HG03064 (cell line): ENCODE results near the gene CLDN12.

ENCODE experiments used
- ATAC-seq: cut with Tn5 transposase; IDR thresholded peaks from one replicate; pipeline ENCODE4 v1.9.1; 2021; ENCODE audit warnings: low read depth; ENCODE audit not compliant: unreplicated experiment

Gene CLDN12

DNA sequence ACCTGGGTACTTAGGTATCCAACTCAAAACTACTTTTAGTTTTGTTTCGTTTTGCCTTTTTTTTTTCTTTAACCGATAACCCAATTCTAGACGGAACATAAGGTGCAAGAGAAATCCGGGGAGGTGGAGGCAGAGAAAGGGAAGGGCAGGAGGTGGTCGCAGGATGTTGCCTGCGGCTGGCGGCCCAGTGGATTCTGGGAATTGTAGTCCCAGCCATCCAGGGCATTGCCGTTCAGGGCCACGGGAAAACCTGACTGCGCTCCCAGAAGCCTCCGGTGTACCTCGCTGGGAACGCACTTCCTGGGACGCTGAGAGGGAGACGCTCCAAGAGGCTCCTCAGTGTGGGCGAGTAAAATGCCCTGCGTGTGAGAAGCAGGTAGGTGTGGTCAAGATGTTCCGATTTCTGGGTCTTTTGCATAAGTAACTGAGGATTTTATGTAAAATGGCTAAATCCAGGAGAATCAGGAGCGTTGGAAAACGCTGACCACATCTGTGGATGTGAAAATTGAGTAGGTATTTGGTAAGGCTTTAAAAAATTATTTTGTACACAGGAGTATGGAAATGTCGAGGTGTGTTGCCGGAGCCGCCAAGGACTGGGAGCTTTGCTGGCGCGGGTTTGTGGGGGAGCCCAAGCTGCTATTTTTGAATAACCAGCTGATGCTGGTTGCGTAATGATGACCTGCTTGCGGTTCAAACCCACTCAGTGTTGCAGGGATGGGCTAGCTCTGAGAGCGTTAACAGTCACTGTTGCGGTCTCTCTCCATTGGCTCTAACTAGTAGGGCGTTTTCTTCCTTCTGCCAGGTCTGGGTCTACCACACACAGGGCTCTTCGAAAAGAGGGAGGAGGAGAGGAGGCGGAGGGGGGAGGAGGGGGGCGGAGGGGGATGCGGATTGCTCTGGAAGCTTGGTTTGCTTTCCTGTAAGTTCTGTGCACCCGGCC lies at the start of gene CLDN12:
TSS of gene CLDN12 (plus strand) at position 288 of the 940 bp plus-strand sequence. CDS start 9,216 bp downstream, outside the sequence.
- peak; percentile 89 for ATAC-seq

- ATAC-seq, result no peak
Observed at GRCh38 chr7:90383422-90383821, 19.8 kb upstream of the CLDN12 start.

GRCh38 chr7:90383861-90384260 lies 19.4 kb upstream of the CLDN12 start:
- ATAC-seq, result no peak

DNA sequence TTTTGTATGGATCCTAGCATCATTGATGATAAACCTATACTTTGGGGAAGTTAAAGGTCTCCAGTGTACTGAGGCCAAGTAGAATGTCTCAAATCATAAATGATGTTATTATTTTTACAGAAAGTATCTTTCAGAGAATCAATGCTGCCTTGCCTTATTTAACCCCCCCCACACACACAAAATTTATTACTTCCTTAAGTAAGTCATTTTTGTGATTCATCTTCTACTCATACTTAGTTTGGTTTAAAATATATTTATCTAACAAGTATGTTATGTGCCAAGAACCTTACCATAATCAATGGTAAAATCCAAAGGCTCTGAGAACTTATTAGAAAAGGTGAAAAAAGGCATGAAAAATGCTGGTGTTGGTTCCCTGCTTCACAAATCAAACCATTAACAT lies 18.8 kb upstream of the CLDN12 start:
- ATAC-seq, result no peak

DNA sequence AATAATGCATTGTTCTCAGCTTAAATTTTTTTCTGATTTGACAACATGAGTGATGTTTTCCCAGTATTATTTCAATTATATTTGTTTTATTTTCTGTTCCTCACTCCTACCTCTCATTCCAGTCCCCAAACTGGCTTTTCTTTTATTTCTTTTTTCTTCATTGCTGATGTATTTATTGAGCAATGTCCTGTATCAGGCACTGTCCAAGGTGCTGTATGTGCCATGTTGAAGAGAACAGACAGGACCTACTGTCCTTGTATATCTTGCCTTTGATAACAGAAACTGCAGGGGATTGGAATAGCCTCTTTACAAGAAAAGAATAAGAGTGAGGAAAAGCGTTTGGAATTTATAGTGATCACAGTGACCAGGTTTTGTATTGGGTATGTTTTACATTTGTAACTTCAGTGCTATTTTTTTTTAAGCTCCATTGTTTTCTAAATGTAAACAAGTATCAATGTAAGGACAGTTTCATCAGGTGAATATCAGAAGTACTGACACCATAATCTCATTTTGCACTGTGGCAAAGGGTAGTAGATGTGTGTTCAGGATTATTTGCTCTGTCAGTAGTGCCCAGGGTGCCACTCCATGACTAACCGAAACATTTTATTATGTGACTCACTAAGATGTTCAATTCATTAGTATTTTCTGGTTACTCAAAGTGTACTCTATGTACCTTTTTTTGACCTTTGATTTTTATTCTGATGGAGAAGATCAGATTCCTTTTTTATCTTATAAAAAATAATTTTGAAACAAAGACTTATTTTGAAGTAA lies 15.6 kb upstream of the CLDN12 start:
- no peak for ATAC-seq

- no peak for ATAC-seq
Observed at GRCh38 chr7:90390926-90391325, 12.3 kb upstream of the CLDN12 start.

DNA sequence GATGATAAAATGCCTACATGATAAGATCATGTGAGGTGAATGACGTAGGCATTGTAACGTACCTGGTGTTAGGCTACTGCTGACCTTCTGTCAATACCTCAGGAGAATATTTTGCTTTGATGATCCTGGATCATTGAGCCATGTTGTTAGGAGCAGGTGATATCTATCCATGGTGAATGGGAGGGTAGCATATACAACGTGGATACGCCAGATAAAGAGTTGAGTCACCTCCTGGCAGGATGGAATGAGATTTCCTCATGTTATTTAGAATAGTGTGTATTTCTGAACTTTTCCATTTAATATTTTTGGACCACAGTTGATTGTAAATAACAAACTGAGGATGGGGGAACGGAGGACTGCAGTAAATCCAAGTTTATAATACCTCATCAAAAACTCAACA lies 11.8 kb upstream of the CLDN12 start:
- ATAC-seq, result no peak

DNA sequence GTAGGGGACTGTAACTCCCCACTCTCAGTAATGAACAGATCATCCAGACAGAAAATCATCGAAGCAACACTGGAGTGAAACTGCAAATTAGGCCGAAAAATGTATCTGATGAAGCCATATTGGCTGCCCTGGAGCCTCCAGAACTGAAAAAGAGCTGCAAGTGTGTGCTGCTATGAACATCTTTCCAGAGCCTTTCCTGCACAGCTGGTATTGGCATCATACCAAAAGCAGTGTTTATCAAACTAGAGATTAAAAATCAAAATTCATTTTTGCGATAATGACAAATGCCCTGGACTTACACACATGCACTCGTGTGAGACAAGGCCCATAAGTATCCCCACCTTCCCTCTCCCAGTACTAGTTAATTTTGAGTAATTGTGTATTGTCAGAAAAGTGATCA lies 6.8 kb upstream of the CLDN12 start:
- no peak for ATAC-seq

- no peak for ATAC-seq
Observed at GRCh38 chr7:90401989-90402388, 1.3 kb upstream of the CLDN12 start.

DNA sequence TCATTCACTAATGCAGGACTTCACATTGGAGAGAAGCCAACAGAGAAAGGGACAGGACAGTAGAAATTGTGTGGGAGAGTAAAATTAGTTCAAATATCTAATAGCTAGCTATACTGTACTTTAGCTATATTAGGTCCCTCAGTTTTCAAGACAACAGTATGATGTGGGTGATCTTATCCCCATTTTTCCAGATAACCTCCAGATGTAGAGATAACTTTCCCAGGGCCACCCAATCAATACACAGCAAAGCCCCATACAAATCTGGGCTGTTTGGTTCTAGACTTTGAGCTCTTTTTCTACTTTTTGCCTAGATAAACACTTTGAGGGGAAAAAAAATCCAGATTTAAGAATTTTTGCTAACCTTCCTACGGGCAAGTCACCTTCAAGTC lies 482 bp upstream of the CLDN12 start:
- no peak for ATAC-seq

GRCh38 chr7:90404777-90405176 lies 1.5 kb downstream of the CLDN12 start:
- no peak for ATAC-seq

- ATAC-seq, result no peak
Observed at GRCh38 chr7:90407484-90407821, 4.2 kb downstream of the CLDN12 start.

DNA sequence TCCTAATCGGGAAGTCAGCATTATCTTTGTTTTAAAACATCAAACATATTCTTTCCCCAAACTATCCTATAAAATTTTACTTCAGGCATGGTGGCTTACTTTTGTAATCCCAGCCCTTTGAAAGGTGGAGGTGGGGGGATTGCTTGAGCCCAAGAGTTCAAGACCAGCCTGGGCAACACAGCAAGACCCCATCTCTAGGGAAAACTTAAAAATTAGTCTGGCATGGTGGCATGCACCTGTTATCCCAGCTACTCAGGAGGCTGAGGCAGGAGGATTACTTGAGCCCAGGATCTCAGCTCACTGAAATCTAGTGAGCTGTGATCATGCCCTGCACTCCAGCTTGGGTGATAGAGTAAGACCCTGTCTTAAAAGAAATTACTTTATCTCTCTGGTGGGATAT lies 4.9 kb downstream of the CLDN12 start:
- ATAC-seq, result no peak

GRCh38 chr7:90409667-90410066 lies 6.4 kb downstream of the CLDN12 start:
- ATAC-seq, result no peak

DNA sequence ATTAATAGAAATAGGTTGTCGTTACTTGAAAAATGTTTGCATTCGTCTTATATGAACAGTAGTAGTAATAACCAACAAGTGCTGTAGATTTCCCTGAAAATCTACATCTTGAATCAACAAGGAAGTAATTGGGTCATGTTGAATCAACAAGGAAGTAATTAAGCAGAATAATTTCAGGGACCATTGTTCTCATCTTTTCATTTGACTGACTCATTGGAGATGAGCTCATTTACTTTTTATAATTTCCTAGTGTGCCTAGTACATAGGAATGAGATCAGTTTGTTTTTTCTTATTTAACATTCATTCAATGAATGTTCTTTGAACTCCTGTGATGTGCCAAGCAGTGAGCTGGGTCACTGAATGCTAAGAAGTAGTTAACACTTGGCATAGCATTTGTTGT lies 8.2 kb downstream of the CLDN12 start:
- ATAC-seq, result no peak

DNA sequence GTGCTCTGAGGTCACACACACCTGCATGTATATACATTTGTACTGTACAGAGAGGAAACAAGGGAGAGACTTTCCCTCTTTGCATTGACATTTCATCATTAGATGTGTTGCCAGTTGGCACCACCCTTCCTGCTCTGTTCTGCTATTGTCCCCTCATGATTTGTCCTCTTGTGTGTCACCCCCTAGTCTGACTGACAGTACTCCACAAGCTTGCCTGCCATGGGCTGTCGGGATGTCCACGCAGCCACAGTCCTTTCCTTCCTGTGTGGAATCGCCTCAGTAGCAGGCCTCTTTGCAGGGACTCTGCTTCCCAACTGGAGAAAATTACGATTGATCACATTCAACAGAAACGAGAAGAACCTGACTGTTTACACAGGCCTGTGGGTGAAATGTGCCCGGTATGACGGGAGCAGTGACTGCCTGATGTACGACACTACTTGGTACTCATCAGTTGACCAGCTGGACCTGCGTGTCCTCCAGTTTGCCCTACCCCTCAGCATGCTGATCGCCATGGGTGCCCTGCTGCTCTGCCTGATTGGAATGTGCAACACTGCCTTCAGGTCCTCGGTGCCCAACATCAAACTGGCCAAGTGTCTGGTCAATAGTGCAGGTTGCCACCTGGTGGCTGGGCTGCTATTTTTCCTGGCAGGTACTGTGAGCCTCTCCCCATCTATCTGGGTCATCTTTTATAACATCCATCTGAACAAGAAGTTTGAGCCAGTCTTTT lies 9.4 kb downstream of the CLDN12 start:
- no peak for ATAC-seq

DNA sequence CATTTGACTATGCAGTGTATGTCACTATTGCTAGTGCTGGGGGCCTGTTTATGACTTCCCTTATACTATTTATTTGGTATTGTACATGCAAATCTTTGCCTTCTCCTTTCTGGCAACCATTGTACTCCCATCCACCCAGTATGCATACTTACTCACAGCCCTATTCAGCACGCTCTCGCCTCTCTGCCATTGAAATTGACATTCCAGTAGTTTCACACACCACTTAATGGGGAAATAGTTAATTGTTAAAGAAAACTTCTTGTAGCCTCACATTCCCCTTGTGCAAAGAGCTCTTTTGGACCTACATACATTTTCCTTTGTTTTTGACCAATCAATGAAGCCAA lies 9.9 kb downstream of the CLDN12 start:
- no peak for ATAC-seq

DNA sequence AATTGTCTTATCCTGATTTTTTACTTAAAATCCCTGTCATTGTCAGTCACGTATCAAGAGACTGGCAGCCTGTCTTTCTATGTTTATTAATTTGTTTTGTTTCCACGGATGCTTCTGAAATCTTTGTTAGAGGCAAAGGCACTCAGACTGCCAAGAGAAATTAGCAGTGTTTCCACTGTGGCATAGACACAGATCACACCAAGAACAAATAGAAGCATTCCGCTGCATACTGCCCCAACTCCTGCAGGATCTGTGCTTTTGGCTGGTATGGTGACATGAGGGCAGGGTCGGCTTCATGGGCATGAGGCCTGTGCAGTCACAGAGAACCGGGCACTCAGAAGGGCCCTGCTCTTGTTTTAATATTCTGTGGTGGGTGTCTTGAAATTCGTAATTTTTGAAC lies 18.4 kb downstream of the CLDN12 start:
- no peak for ATAC-seq

- ATAC-seq, result peak; percentile 90
Observed at GRCh38 chr7:90424720-90425119, 21.5 kb downstream of the CLDN12 start.

- ATAC-seq, result no peak
Observed at GRCh38 chr7:90425376-90425775, 22.1 kb downstream of the CLDN12 start.
